Measurements from ENCODE around the gene TTLL10.
A peak's percentile ranks its signal among the peaks of the same experiment; 100 is the strongest.
"Not testable (repeated sequence)": the region's sequence is repeated elsewhere in the genome, so short reads cannot be mapped to it uniquely, and the experiment has no call there.

TTLL10 gene

GRCh38 chr1:1194723-1195122 lies 21.0 kb downstream of the TTLL10 start:
- DNase-seq = no peak

GRCh38 chr1:1195726-1196125 lies 22.0 kb downstream of the TTLL10 start:
- DNase-seq = not testable (repeated sequence)

GRCh38 chr1:1196431-1197187 lies 22.9 kb downstream of the TTLL10 start:
- no peak for DNase-seq

GRCh38 chr1:1197188-1197500 lies 23.5 kb downstream of the TTLL10 start:
- DNase-seq = no peak

- DNase-seq = no peak
Measured at GRCh38 chr1:1197551-1198422, 24.1 kb downstream of the TTLL10 start.

- DNase-seq = no peak
Measured at GRCh38 chr1:1198423-1199140, 24.9 kb downstream of the TTLL10 start.

GRCh38 chr1:1199141-1199960 lies 25.7 kb downstream of the TTLL10 start:
- no peak for DNase-seq

- DNase-seq = no peak
Measured at GRCh38 chr1:1199961-1200875, 26.5 kb downstream of the TTLL10 start.

- peak; percentile 80 for DNase-seq
Measured at GRCh38 chr1:1200876-1201810, 27.5 kb downstream of the TTLL10 start.

- DNase-seq = no peak
Measured at GRCh38 chr1:1202831-1203560, 29.3 kb downstream of the TTLL10 start.

- no peak for DNase-seq
Measured at GRCh38 chr1:1203561-1204424, 30.1 kb downstream of the TTLL10 start.

- DNase-seq = no peak
Measured at GRCh38 chr1:1204425-1204920, 30.8 kb downstream of the TTLL10 start.

- no peak for DNase-seq
Measured at GRCh38 chr1:1204998-1205768, 31.5 kb downstream of the TTLL10 start.

- no peak for DNase-seq
Measured at GRCh38 chr1:1205769-1206375, 32.2 kb downstream of the TTLL10 start.

GRCh38 chr1:1206376-1206965 lies 32.8 kb downstream of the TTLL10 start, which contains the start of gene TNFRSF18:
TNFRSF18 (minus strand) TSS chr1:1206592; CDS start chr1:1206571, 21 bp downstream.
- DNase-seq = no peak

- no peak for DNase-seq
Measured at GRCh38 chr1:1206966-1207531, 33.4 kb downstream of the TTLL10 start.
